GM12878 (cell line): ENCODE data around the gene FGFR4. TPM values are rescaled to one million over a fixed set of nuclear protein-coding genes. Genes with fewer than 3 reads are reported as not detected.

Experiments used
- ATAC-seq: fragments of 200-7000 bp; cut with Tn5 transposase; 3 replicates; pipeline ENCODE4 v1.9.1; 2020; ENCODE audit warnings: mild to moderate bottlenecking, moderate library complexity
- BruUV-seq: library from RNA; stranded (reverse); fragments of 400-500 nt; replicated peaks from 2 replicates; lab custom pipeline; 2021; lab: Mats Ljungman, UMichigan
- CTCF ChIA-PET: fragments of 300-600 bp; sonication (Branson Sonifier 250); formaldehyde crosslinking; extraction: SDS; loops from one replicate; lab custom pipeline; 2021; ENCODE audit warnings: inconsistent platforms; lab: Yijun Ruan, JAX
- POLR2A ChIA-PET: fragments of 350-600 bp; formaldehyde crosslinking; extraction: SDS; loops from one replicate; lab custom pipeline; 2021; ENCODE audit warnings: inconsistent platforms; lab: Charles Lee
- RAD21 ChIA-PET: fragments of 300-600 bp; sonication (Branson Sonifier 250); formaldehyde crosslinking; loops from one replicate; lab custom pipeline; 2023; ENCODE audit warnings: antibody characterized with exemption; ENCODE audit not compliant: unreplicated experiment; lab: Charles Lee
- SMC1A ChIA-PET: fragments of 300-600 bp; sonication (Branson Sonifier 250); formaldehyde crosslinking; loops from one replicate; lab custom pipeline; 2023; ENCODE audit not compliant: unreplicated experiment, uncharacterized antibody; lab: Charles Lee
- DNase-seq: peaks from one replicate; pipeline ENCODE4 v3.0.0-alpha.2; 2011; ENCODE audit warnings: low read depth, low spot score
- FAIRE-seq: peaks from 3 replicates; lab custom pipeline; 2011; peaks lifted over from hg19 to GRCh38; lab: Jason Lieb, UNC
- H2AFZ ChIP-seq: 2 replicates; pipeline ENCODE4 v1.6.0; 2011; ENCODE audit warnings: low read depth, low read length, control low read depth; ENCODE audit not compliant: control insufficient read depth
- H3K27ac ChIP-seq: 2 replicates; pipeline ENCODE4 v1.5.1; 2011; ENCODE audit warnings: control low read depth; ENCODE audit not compliant: control insufficient read depth, insufficient read depth
- H3K27me3 ChIP-seq, 2 experiments: replicated peaks in 1 of 2; 2 replicates each; pipeline versions ENCODE4 v1.6.0 to v1.6.1; 2011; ENCODE audit warnings: low read length in 1 of 2; ENCODE audit not compliant: control insufficient read depth in 2 of 2, insufficient read depth in 2 of 2
- H3K36me3 ChIP-seq, 2 experiments: 2 replicates each; pipeline ENCODE4 v1.5.1; 2011; ENCODE audit warnings: low read length in 1 of 2; ENCODE audit not compliant: control insufficient read depth in 2 of 2, insufficient read depth in 2 of 2
- H3K4me1 ChIP-seq: 2 replicates; pipeline ENCODE4 v1.6.1; 2011; ENCODE audit warnings: mild to moderate bottlenecking, low read length, moderate library complexity, mixed read lengths; ENCODE audit not compliant: control insufficient read depth, insufficient read depth
- H3K4me2 ChIP-seq: 2 replicates; pipeline ENCODE4 v1.6.0; 2011; ENCODE audit warnings: control low read depth; ENCODE audit not compliant: control insufficient read depth, insufficient read depth
- H3K4me3 ChIP-seq: fragments of 200-600 bp; sonication (generic); 2 replicates; pipeline ENCODE4 v1.5.1; 2016
- H3K79me2 ChIP-seq: 2 replicates; pipeline ENCODE4 v1.6.0; 2011; ENCODE audit warnings: low read length; ENCODE audit not compliant: control insufficient read depth, insufficient read depth
- H3K9ac ChIP-seq: 2 replicates; pipeline ENCODE4 v1.8.0; 2011; ENCODE audit warnings: low read length, control low read depth, mixed read lengths; ENCODE audit not compliant: control insufficient read depth, insufficient read depth
- H3K9me3 ChIP-seq: replicated peaks from 3 replicates; pipeline ENCODE4 v1.5.1; 2011; ENCODE audit warnings: mild to moderate bottlenecking, low read length; ENCODE audit not compliant: control insufficient read depth, insufficient read depth
- H4K20me1 ChIP-seq: 2 replicates; pipeline ENCODE4 v1.6.0; 2011; ENCODE audit not compliant: control insufficient read depth, insufficient read depth
- CHD4 ChIP-seq: fragments of 200-600 bp; sonication (generic); IDR thresholded peaks from 2 replicates; pipeline ENCODE4 v1.6.1; 2016; ENCODE audit warnings: mild to moderate bottlenecking
- MEF2A ChIP-seq: IDR thresholded peaks from 2 replicates; pipeline ENCODE4 v1.6.1; 2011; ENCODE audit warnings: low read depth, mild to moderate bottlenecking, low read length, moderate library complexity; ENCODE audit not compliant: insufficient read depth
- MYB ChIP-seq: fragments of 150-350 bp; IDR thresholded peaks from 2 replicates; pipeline ENCODE4 v1.6.1; 2014; ENCODE audit warnings: mild to moderate bottlenecking, low read depth, low read length, borderline replicate concordance
- TARDBP ChIP-seq: IDR thresholded peaks from 2 replicates; pipeline ENCODE4 v1.6.1; 2016; ENCODE audit warnings: borderline replicate concordance
- YBX1 ChIP-seq: fragments of 450-650 bp; IDR thresholded peaks from 2 replicates; pipeline ENCODE4 v1.6.1; 2016; ENCODE audit warnings: antibody characterized with exemption
- WGBS: methylation state at CpG from one replicate; pipeline ENCODE4 v1.1.6; 2016; ENCODE audit warnings: low lambda C conversion rate; ENCODE audit not compliant: insufficient replicate concordance, insufficient coverage; ENCODE audit errors: missing lambda C conversion rate; 5-methylcytosine and 5-hydroxymethylcytosine counted together
- in situ Hi-C: fragments of 300-500 bp; cut with MboI; formaldehyde crosslinking; loops from 9 replicates; pipeline ENCODE4 v1.14.3; 2018; ENCODE audit warnings: mixed read lengths
- intact Hi-C: fragments of 100-400 bp; cut with micrococcal nuclease; formaldehyde crosslinking; loops from one replicate; pipeline ENCODE4 v1.14.2; 2022; ENCODE audit not compliant: unreplicated experiment
- polyA plus RNA-seq, 11 experiments: library from polyadenylated mRNA; depleted of rRNA in 4 of 11; unstranded in 6 of 11; stranded (reverse) in 5 of 11; fragments of >200 nt; fragmentation: Nextera tagmentation in 4 of 11; fragmentation: Illumina TruSeq in 1 of 11; extraction: Ambion mirVana in 4 of 11; extraction: Trizol in 1 of 11; gene quantifications; 1 replicate in 1 of 11; 2 replicates in 10 of 11; pipeline versions ENCODE4 v1.2.1 to v1.2.3, GENCODE V29; 2011 to 2016; ENCODE audit warnings: inconsistent platforms in 2 of 11, missing spikeins in 2 of 11, low read depth in 1 of 11
- total RNA-seq, 4 experiments: library from RNA; depleted of rRNA in 3 of 4; stranded (reverse); fragments of >200 nt in 3 of 4; fragmentation: Illumina TruSeq in 1 of 4; extraction: Trizol in 1 of 4; gene quantifications; 2 replicates each; pipeline versions ENCODE4 v1.2.1 to v1.2.3, GENCODE V29; 2013 to 2021

Gene FGFR4
- total and polyA plus RNA-seq, 10 of the 15 experiments (the other 5 are each of a cell fraction or from before 2014, with no cell fraction given): 0.17 to 0.77 (median 0.28) TPM; not detected in 5

GRCh38 chr5:177036921-177037320 is 49.8 kb upstream of the FGFR4 start:
- no TSS peak for BruUV-seq
- H3K9ac ChIP-seq: no peak overlapping the region
- CTCF ChIA-PET: interaction anchor here (1.0 to 2.9 kb wide), 3 partner anchors 10 to 35 kb away, joined by 3 to 15 read pairs (median 4); partner anchors contain the start of gene ZNF346
- FAIRE-seq: no peak
- H3K36me3 ChIP-seq: peaks cover 4 to 6% of the 10 kb centered on the region in 2 experiments
- no peak overlapping the region for H3K27ac ChIP-seq
- SMC1A ChIA-PET: interaction anchor here (0.5 to 1.8 kb wide), 4 partner anchors 9 to 89 kb away, joined by 3 to 5 read pairs (median 3); partner anchors contain the start of gene ZNF346
- intact Hi-C loops (no loop called here), in situ Hi-C loops (no loop called here)
- WGBS: 97% methylated on average over 5 of the region's 5 CpGs
- H2AFZ ChIP-seq: no peak overlapping the region
- H3K9me3 ChIP-seq: no peaks in the 10 kb centered on the region
- RAD21 ChIA-PET: interaction anchor here (1.2 kb wide), 1 partner anchor 55 kb away, joined by 3 read pairs; no protein-coding TSS in a partner anchor
- H3K27me3 ChIP-seq: no peaks in the 10 kb centered on the region
- H3K4me2 ChIP-seq: no peak overlapping the region
- H3K79me2 ChIP-seq: peaks cover 6% of the 10 kb centered on the region
- POLR2A ChIA-PET: interaction anchor here (0.9 kb wide), 1 partner anchor 37 kb away, joined by 3 read pairs; no protein-coding TSS in a partner anchor
- no peak for ATAC-seq
- no peak for TF ChIP-seq CHD4
- H4K20me1 ChIP-seq: no peaks in the 10 kb centered on the region
- no peak for DNase-seq
- no peak overlapping the region for H3K4me3 ChIP-seq
- H3K4me1 ChIP-seq: peaks cover 16% of the 10 kb centered on the region

- RAD21 ChIA-PET: no interaction called here
- no peaks in the 10 kb centered on the region for H3K9me3 ChIP-seq
- TF ChIP-seq TARDBP (no peak), MYB (no peak), YBX1 (no peak), MEF2A (no peak)
- TF ChIP-seq, all 136 proteins: peak for 0
- ATAC-seq (no peak), DNase-seq (no peak), FAIRE-seq (no peak)
- no peak overlapping the region for H3K4me3 ChIP-seq
- H3K79me2 ChIP-seq: peaks cover 4% of the 10 kb centered on the region
- H4K20me1 ChIP-seq: no peaks in the 10 kb centered on the region
- WGBS: 97% methylated on average over 3 of the region's 3 CpGs
- in situ Hi-C loops (no loop called here), intact Hi-C loops (no loop called here)
- H3K4me1 ChIP-seq: peaks cover 12% of the 10 kb centered on the region
- no peak overlapping the region for H3K27ac ChIP-seq
- ChIA-PET SMC1A (interaction anchor here (1.1 to 1.2 kb wide), 2 partner anchors 10 to 38 kb away, joined by 3 read pairs; no protein-coding TSS in a partner anchor), CTCF (interaction anchor here (0.5 kb wide), 1 partner anchor 55 kb away, joined by 4 read pairs; no protein-coding TSS in a partner anchor), POLR2A (no interaction called here)
- no peak overlapping the region for H2AFZ ChIP-seq
- peaks cover 10 to 13% of the 10 kb centered on the region in 2 experiments for H3K36me3 ChIP-seq
- no peak overlapping the region for H3K9ac ChIP-seq
- no TSS peak for BruUV-seq
- H3K27me3 ChIP-seq: no peaks in the 10 kb centered on the region
- H3K4me2 ChIP-seq: no peak overlapping the region
Measured at GRCh38 chr5:177040814-177041420, 45.8 kb upstream of the FGFR4 start.
